Liver (tissue), 3 donors: ENCODE measurements around the gene SORL1-AS1.

Experiments used
- EGR1 ChIP-seq, 2 donors: IDR thresholded peaks; 2 replicates each; pipeline ENCODE4 v1.6.1; 2016 to 2018; ENCODE audit warnings: antibody characterized with exemption in 2 of 2, low read depth in 2 of 2
- JUND ChIP-seq, 2 donors: IDR thresholded peaks; 2 replicates each; pipeline ENCODE4 v1.6.1; 2016; ENCODE audit warnings: antibody characterized with exemption in 2 of 2
- RAD21 ChIP-seq, 2 donors: IDR thresholded peaks; 2 replicates each; pipeline ENCODE4 v1.6.1; 2016; ENCODE audit warnings: antibody characterized with exemption in 2 of 2, mild to moderate bottlenecking in 2 of 2
- YY1 ChIP-seq: IDR thresholded peaks from 2 replicates; pipeline ENCODE4 v1.6.1; 2016; ENCODE audit warnings: antibody characterized with exemption, mild to moderate bottlenecking
- TF ChIP-seq, protein P1 (sequence below): IDR thresholded peaks from 2 replicates; pipeline ENCODE4 v1.6.1; 2016; ENCODE audit warnings: antibody characterized with exemption
- TF ChIP-seq, protein P2 (sequence below): fragments of 150-350 bp; IDR thresholded peaks from 2 replicates; pipeline ENCODE4 v1.5.1; 2017; ENCODE audit warnings: improper control_type of control experiment, low read depth, low read length; ENCODE audit not compliant: missing input control
- TF ChIP-seq, protein P3 (sequence below): IDR thresholded peaks from 2 replicates; pipeline ENCODE4 v1.6.1; 2016; ENCODE audit warnings: antibody characterized with exemption
- TF ChIP-seq, protein P4 (sequence below): IDR thresholded peaks from 2 replicates; pipeline ENCODE4 v1.6.1; 2016; ENCODE audit warnings: antibody characterized with exemption
- TF ChIP-seq, protein P5 (sequence below): IDR thresholded peaks from 2 replicates; pipeline ENCODE4 v1.6.1; 2016; ENCODE audit warnings: antibody characterized with exemption, mild to moderate bottlenecking
- donor health status: healthy.
- donor health status: healthy.

DNA sequence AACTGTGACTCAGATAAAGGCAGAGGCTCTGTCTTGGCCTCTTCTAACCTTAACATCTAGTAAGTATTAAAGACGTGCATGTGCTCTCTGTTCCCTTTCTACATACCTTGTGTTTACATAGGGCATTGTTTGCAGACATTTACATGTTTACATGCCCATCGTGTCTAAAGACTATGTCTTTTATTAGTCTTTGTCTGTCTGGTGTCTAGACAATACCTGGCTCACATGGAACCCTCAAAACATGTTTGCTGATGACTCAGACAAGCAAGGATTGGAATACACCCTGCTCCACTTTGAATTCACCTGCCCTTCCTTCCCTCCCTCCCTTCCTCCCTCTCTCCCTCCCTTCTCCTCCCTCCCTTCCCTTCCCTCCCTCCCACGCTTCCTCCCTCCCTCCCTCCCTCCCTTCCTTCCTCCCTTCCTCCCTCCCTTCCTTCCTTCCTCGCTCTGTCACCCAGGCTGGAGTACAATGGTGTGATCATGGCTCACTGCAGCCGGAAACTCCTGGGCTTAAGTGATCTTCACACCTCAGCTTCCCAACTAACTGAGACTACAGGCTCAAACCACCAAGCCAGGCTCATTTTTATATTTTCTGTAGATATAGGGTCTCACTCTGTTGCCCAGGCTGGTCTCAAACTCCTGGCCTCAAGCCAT lies 23.7 kb upstream of the SORL1-AS1 start:
- TF ChIP-seq, protein P1, sequence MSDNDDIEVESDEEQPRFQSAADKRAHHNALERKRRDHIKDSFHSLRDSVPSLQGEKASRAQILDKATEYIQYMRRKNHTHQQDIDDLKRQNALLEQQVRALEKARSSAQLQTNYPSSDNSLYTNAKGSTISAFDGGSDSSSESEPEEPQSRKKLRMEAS: no peak
- TF ChIP-seq, protein P2, sequence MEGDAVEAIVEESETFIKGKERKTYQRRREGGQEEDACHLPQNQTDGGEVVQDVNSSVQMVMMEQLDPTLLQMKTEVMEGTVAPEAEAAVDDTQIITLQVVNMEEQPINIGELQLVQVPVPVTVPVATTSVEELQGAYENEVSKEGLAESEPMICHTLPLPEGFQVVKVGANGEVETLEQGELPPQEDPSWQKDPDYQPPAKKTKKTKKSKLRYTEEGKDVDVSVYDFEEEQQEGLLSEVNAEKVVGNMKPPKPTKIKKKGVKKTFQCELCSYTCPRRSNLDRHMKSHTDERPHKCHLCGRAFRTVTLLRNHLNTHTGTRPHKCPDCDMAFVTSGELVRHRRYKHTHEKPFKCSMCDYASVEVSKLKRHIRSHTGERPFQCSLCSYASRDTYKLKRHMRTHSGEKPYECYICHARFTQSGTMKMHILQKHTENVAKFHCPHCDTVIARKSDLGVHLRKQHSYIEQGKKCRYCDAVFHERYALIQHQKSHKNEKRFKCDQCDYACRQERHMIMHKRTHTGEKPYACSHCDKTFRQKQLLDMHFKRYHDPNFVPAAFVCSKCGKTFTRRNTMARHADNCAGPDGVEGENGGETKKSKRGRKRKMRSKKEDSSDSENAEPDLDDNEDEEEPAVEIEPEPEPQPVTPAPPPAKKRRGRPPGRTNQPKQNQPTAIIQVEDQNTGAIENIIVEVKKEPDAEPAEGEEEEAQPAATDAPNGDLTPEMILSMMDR: no peak
- TF ChIP-seq, protein P3, sequence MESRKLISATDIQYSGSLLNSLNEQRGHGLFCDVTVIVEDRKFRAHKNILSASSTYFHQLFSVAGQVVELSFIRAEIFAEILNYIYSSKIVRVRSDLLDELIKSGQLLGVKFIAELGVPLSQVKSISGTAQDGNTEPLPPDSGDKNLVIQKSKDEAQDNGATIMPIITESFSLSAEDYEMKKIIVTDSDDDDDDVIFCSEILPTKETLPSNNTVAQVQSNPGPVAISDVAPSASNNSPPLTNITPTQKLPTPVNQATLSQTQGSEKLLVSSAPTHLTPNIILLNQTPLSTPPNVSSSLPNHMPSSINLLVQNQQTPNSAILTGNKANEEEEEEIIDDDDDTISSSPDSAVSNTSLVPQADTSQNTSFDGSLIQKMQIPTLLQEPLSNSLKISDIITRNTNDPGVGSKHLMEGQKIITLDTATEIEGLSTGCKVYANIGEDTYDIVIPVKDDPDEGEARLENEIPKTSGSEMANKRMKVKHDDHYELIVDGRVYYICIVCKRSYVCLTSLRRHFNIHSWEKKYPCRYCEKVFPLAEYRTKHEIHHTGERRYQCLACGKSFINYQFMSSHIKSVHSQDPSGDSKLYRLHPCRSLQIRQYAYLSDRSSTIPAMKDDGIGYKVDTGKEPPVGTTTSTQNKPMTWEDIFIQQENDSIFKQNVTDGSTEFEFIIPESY: no peak
- TF ChIP-seq EGR1 (IDR thresholded peaks at IDR 0.05; ENCODE audit: low read depth in 2 of 2) (no peak), JUND (IDR thresholded peaks at IDR 0.05) (no peak), YY1 (no peak), RAD21 (IDR thresholded peaks at IDR 0.05) (no peak)
- TF ChIP-seq, protein P4, sequence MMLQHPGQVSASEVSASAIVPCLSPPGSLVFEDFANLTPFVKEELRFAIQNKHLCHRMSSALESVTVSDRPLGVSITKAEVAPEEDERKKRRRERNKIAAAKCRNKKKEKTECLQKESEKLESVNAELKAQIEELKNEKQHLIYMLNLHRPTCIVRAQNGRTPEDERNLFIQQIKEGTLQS: no peak
- TF ChIP-seq, protein P5, sequence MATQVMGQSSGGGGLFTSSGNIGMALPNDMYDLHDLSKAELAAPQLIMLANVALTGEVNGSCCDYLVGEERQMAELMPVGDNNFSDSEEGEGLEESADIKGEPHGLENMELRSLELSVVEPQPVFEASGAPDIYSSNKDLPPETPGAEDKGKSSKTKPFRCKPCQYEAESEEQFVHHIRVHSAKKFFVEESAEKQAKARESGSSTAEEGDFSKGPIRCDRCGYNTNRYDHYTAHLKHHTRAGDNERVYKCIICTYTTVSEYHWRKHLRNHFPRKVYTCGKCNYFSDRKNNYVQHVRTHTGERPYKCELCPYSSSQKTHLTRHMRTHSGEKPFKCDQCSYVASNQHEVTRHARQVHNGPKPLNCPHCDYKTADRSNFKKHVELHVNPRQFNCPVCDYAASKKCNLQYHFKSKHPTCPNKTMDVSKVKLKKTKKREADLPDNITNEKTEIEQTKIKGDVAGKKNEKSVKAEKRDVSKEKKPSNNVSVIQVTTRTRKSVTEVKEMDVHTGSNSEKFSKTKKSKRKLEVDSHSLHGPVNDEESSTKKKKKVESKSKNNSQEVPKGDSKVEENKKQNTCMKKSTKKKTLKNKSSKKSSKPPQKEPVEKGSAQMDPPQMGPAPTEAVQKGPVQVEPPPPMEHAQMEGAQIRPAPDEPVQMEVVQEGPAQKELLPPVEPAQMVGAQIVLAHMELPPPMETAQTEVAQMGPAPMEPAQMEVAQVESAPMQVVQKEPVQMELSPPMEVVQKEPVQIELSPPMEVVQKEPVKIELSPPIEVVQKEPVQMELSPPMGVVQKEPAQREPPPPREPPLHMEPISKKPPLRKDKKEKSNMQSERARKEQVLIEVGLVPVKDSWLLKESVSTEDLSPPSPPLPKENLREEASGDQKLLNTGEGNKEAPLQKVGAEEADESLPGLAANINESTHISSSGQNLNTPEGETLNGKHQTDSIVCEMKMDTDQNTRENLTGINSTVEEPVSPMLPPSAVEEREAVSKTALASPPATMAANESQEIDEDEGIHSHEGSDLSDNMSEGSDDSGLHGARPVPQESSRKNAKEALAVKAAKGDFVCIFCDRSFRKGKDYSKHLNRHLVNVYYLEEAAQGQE: no peak
